Measurements from ENCODE around the gene PRKAG2. TPM values are rescaled to one million over a fixed set of nuclear protein-coding genes. Genes with fewer than 3 reads are reported as not detected.

PRKAG2 gene
- total and polyA plus RNA-seq, 2 of the 13 experiments (the other 11 are each of a cell fraction or from before 2014, with no cell fraction given), result 0.90 to 1.3 TPM

DNA sequence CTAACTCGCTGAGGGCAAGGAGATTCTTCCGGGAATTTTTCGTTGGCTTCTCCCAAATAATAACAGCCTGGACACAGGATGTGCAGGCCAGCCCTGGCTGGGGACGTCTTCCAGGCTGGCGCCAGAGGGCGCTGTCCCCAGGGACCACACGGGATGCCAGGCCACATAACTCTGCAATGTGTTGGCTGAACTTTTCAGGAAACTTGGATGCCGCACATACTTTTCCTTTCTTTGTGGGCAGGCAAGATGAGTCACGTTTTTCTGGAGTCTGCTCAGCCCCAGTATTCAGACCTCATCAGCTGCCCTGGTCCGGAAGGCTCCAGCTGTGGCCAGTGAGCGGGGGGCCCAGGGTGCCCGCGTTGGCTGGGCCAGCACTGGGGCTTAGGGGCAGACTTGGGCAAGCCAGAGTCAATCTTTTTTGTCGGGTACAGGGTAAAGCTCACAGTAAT, 122.7 kb downstream of the PRKAG2 start (continued):
- TF ChIP-seq CBFB (CRISPR knock-in tag; IDR thresholded peaks at IDR 0.05) (peak; percentile 40; the same call in 1 of the 2 replicates), ATF7-NPFF (CRISPR knock-in tag; IDR thresholded peaks at IDR 0.05; ENCODE audit: low read depth) (no peak), NCOR1 (IDR thresholded peaks at IDR 0.05; ENCODE audit: borderline replicate concordance, low read length) (no peak), REXO4 (CRISPR knock-in tag; IDR thresholded peaks at IDR 0.05; ENCODE audit: borderline replicate concordance) (no peak), CBX5 (CRISPR knock-in tag; IDR thresholded peaks at IDR 0.05; ENCODE audit: borderline replicate concordance) (peak; percentile 45; the same call in 1 of the 2 replicates), MATR3 (CRISPR knock-in tag; IDR thresholded peaks at IDR 0.05) (no peak), ELF1 (CRISPR knock-in tag; IDR thresholded peaks at IDR 0.05) (no peak), ZNF609 (CRISPR knock-in tag; IDR thresholded peaks at IDR 0.05; ENCODE audit: borderline replicate concordance) (no peak), TBX2 (CRISPR knock-in tag; IDR thresholded peaks at IDR 0.05; ENCODE audit: borderline replicate concordance) (0 out of 2 replicates have a peak, but pooled peaks have one; percentile 42), ZNF20 (CRISPR knock-in tag; IDR thresholded peaks at IDR 0.05) (no peak), SOX5 (CRISPR knock-in tag; IDR thresholded peaks at IDR 0.05; ENCODE audit: borderline replicate concordance) (peak; percentile 94; the same call in 1 of the 2 replicates), PHB2 (IDR thresholded peaks at IDR 0.05; ENCODE audit: partially characterized antibody) (no peak), CEBPZ (IDR thresholded peaks at IDR 0.05; ENCODE audit: low read length) (no peak), RBM22 (optimal IDR thresholded peaks at IDR 0.05; ENCODE audit: low read length) (no peak), SNRNP70 (IDR thresholded peaks at IDR 0.05; ENCODE audit: low read depth, low read length) (no peak), ISX (CRISPR knock-in tag; conservative IDR thresholded peaks at IDR 0.05) (no peak)
- TF ChIP-seq, protein P1, sequence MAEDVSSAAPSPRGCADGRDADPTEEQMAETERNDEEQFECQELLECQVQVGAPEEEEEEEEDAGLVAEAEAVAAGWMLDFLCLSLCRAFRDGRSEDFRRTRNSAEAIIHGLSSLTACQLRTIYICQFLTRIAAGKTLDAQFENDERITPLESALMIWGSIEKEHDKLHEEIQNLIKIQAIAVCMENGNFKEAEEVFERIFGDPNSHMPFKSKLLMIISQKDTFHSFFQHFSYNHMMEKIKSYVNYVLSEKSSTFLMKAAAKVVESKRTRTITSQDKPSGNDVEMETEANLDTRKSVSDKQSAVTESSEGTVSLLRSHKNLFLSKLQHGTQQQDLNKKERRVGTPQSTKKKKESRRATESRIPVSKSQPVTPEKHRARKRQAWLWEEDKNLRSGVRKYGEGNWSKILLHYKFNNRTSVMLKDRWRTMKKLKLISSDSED (CRISPR knock-in tag; IDR thresholded peaks at IDR 0.05), result no peak
- TF ChIP-seq, protein P2, sequence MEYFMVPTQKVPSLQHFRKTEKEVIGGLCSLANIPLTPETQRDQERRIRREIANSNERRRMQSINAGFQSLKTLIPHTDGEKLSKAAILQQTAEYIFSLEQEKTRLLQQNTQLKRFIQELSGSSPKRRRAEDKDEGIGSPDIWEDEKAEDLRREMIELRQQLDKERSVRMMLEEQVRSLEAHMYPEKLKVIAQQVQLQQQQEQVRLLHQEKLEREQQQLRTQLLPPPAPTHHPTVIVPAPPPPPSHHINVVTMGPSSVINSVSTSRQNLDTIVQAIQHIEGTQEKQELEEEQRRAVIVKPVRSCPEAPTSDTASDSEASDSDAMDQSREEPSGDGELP (IDR thresholded peaks at IDR 0.05; ENCODE audit: borderline replicate concordance, low read depth), result peak; percentile 75; the same call in 1 of the 2 replicates
